Left ventricle myocardium inferior (tissue), 1 donor: Measurements from ENCODE around the gene STIM1. TPM values are rescaled to one million over a fixed set of nuclear protein-coding genes. Genes with fewer than 3 reads are reported as not detected.

Experiments
- DNase-seq: peaks from one replicate; pipeline ENCODE4 v3.0.0-alpha.2; 2020
- H3K27ac ChIP-seq: fragments of 200-600 bp; replicated peaks from 2 replicates; pipeline ENCODE4 v1.8.0; 2021
- H3K27me3 ChIP-seq: fragments of 200-600 bp; 2 replicates; pipeline ENCODE4 v1.8.0; 2021; ENCODE audit warnings: low read depth
- H3K36me3 ChIP-seq: fragments of 200-600 bp; 2 replicates; pipeline ENCODE4 v1.8.0; 2021
- H3K4me1 ChIP-seq: fragments of 200-600 bp; 2 replicates; pipeline ENCODE4 v1.8.0; 2021
- H3K4me3 ChIP-seq: fragments of 200-600 bp; 2 replicates; pipeline ENCODE4 v1.8.0; 2021; ENCODE audit warnings: mild to moderate bottlenecking, moderate library complexity
- H3K9me3 ChIP-seq: fragments of 200-600 bp; replicated peaks from 2 replicates; pipeline ENCODE4 v1.8.0; 2021
- intact Hi-C: fragments of 100-400 bp; cut with micrococcal nuclease; formaldehyde crosslinking; loops from one replicate; pipeline ENCODE4 v1.11.0; 2022
- total RNA-seq: library from RNA; stranded (reverse); fragmentation: NEBNext Ultra II Directional; extraction: Animal tissue kit (Norgen Biotek cat#: 25700); gene quantifications from one replicate; pipeline ENCODE4 v1.2.1, GENCODE V29; 2021
- TF ChIP-seq, protein P1 (sequence below): fragments of 200-600 bp; IDR thresholded peaks from 2 replicates; pipeline ENCODE4 v1.8.0; 2021; ENCODE audit warnings: antibody characterized with exemption, mild to moderate bottlenecking, borderline replicate concordance
- donor health status: DM: no; HTN: yes; CAD: no; lungs with severe emphysema.

STIM1 gene
- total RNA-seq, 1 donor from 2014 or later, result 32.0 TPM

DNA sequence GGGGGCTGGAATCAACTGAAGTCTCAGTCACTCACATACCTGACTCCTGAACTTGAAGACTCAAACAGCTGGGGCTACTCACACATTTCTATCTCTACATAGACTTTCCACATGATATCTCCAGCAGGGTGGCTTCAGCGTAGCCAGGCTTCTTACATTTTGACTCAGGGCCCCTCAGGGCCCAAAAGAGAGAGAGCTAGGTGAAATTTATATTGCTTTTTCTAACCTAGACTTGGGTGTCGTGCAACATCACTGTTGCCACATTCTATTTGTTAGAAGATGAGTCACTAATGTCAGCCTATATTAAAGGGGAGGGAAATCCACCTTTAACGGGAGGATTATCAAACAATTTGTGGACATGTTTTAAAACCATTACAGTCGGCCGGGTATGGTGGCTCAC lies 167.2 kb downstream of the STIM1 start:
- Histone ChIP-seq H3K27ac (no peak overlapping the region), H3K4me3 (no peak overlapping the region), H3K36me3 (no peaks in the 10 kb centered on the region), H3K27me3 (no peaks in the 10 kb centered on the region), H3K4me1 (peaks cover 36% of the 10 kb centered on the region), H3K9me3 (no peaks in the 10 kb centered on the region)
- no peak for DNase-seq
- TF ChIP-seq, protein P1, sequence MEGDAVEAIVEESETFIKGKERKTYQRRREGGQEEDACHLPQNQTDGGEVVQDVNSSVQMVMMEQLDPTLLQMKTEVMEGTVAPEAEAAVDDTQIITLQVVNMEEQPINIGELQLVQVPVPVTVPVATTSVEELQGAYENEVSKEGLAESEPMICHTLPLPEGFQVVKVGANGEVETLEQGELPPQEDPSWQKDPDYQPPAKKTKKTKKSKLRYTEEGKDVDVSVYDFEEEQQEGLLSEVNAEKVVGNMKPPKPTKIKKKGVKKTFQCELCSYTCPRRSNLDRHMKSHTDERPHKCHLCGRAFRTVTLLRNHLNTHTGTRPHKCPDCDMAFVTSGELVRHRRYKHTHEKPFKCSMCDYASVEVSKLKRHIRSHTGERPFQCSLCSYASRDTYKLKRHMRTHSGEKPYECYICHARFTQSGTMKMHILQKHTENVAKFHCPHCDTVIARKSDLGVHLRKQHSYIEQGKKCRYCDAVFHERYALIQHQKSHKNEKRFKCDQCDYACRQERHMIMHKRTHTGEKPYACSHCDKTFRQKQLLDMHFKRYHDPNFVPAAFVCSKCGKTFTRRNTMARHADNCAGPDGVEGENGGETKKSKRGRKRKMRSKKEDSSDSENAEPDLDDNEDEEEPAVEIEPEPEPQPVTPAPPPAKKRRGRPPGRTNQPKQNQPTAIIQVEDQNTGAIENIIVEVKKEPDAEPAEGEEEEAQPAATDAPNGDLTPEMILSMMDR, result no peak
- intact Hi-C loops, result no loop called here

DNA sequence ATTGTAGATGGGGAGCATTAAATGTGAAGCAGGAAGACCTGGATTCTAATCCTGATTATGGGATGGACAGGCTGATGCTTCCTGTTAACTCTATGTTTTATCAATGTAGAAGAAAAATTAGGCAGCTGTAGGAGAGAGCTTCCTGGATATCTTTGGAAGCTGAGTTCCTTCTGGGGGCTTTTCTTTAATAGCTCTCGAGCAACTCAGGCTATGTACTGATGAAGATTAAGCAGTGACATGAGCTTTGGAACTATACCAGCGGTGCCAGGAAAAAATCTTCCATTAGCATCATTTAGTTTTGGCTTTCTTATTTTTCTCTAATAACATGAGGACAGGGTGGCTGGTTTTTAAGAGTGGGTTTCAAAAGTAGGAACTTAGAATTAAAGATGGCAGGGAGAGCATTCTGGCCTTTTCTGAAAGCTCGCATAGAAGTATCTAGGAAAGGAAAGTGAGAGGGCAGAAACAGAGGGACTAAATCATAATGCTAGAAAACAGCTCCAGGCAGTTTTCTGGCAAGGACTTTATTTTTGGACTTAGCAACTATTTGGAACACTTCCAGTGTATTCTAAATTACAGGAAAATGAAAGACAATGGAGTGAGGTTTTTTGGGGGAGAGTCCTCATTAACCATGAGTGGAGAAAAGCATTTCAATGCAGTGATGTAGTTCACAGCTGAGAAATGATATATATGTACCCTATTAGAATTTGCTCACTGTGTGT lies 169.9 kb downstream of the STIM1 start:
- TF ChIP-seq, protein P1, result no peak
- no peak for DNase-seq
- Histone ChIP-seq H3K36me3 (no peaks in the 10 kb centered on the region), H3K4me1 (peaks cover 36% of the 10 kb centered on the region), H3K9me3 (no peaks in the 10 kb centered on the region), H3K4me3 (peak overlapping the region; percentile 7), H3K27me3 (no peaks in the 10 kb centered on the region), H3K27ac (peak overlapping the region; percentile 75)
- intact Hi-C loops, result no loop called here

DNA sequence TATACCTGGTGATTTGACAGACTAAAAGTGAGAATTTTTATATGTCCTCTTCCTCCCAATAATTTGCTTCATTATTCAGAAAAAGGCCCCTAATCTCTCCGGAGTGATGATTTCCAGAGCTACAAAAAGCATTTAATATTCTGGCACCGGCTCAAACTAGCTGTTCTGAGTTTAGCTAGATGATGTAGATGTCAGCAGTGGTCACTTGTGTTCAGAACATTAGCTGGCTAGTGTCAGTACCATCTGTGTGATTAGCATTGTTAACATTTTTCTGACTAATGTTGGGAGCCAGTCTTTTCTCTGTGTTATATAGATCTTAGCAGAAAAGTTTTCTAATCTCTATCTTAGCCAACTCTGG lies 170.5 kb downstream of the STIM1 start:
- Histone ChIP-seq H3K27ac (peak overlapping the region; percentile 75), H3K9me3 (no peaks in the 10 kb centered on the region), H3K36me3 (no peaks in the 10 kb centered on the region), H3K4me1 (peaks cover 36% of the 10 kb centered on the region), H3K27me3 (no peaks in the 10 kb centered on the region), H3K4me3 (peak overlapping the region; percentile 7)
- intact Hi-C loops, result no loop called here
- no peak for DNase-seq
- TF ChIP-seq, protein P1, result no peak

DNA sequence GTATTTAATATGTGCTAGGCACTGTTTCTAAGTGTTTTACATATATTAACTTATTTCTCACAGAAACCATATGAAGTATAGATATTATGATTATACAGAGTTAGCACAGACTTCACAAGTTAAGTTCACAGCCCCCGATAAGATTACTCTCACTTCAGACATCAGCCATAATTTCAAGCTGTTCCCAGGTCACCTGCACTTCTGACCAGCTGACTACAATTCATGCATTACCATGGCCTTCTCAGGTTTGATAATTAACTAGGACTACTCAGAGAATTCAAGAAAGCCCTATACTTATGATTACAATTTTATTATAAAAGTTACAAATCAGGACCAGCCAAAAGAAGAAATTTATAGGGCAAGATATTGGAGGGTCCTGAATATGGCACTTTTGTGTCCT lies 170.9 kb downstream of the STIM1 start:
- DNase-seq, result no peak
- peaks cover 36% of the 10 kb centered on the region for H3K4me1 ChIP-seq
- intact Hi-C loops, result no loop called here
- no peaks in the 10 kb centered on the region for H3K27me3 ChIP-seq
- TF ChIP-seq, protein P1, result no peak
- H3K27ac ChIP-seq, result peak overlapping the region; percentile 75
- H3K9me3 ChIP-seq, result no peaks in the 10 kb centered on the region
- no peaks in the 10 kb centered on the region for H3K36me3 ChIP-seq
- no peak overlapping the region for H3K4me3 ChIP-seq

DNA sequence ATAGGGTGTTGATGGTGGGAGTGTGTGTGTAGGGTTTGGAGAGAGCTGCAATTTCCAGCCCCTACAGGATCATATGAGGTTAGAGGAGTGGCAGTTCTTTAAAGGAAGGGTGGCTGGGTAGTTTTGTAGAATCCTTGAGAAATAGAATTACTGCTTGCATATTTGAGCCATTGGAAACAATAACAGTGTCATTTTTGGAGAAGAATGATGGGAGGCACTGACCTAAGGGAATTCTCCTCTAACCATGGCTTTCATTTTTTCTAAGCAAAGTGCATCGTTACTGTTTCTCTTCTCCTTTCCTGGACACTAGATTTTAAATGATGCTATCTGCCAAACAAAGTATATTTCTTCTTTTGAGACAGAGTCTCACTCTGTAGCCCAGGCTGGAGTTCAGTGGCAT lies 172.3 kb downstream of the STIM1 start:
- Histone ChIP-seq H3K4me3 (no peak overlapping the region), H3K36me3 (no peaks in the 10 kb centered on the region), H3K27ac (no peak overlapping the region), H3K27me3 (no peaks in the 10 kb centered on the region), H3K9me3 (no peaks in the 10 kb centered on the region), H3K4me1 (peaks cover 36% of the 10 kb centered on the region)
- no peak for DNase-seq
- TF ChIP-seq, protein P1, result no peak
- intact Hi-C loops, result no loop called here
